IPS-NIHi11 (cell line): ENCODE measurements around the gene UGGT2.
"Not testable (repeated sequence)": the region's sequence is repeated elsewhere in the genome, so short reads cannot be mapped to it uniquely, and the experiment has no call there.

ENCODE experiments used
- DNase-seq: peaks from one replicate; pipeline ENCODE4 v3.0.0; 2012; ENCODE audit warnings: mixed read lengths, low spot score

The UGGT2 gene

DNA sequence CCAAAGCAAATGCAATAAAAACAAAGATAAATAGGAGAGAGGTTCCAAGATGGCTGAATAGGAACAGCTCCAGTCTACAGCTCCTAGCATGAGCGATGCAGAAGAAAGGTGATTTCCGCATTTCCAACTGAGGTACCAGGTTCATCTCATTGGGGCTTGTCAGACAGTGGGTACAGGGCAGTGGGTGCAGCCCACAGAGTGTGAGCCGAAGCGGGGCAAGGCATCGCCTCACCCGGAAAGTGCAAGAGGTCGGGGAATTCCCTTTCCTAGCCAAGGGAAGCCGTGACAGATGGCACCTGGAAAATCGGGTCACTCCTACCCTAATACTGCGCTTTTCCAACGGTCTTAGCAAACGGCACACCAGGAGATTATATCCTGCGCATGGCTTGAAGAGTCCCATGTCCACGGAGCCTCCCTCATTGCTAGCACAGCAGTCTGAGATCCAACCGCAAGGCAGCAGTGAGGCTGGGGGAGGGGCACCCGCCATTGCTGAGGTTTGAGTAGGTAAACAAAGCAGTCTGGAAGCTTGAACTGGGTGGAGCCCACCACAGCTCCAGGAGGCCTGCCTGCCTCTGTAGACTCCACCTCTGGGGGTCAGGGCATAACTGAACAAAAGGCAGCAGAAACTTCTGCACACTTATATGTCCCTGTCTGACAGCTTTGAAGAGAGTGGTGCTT lies 6.6 kb downstream of the UGGT2 start:
- DNase-seq = not testable (repeated sequence)

DNA sequence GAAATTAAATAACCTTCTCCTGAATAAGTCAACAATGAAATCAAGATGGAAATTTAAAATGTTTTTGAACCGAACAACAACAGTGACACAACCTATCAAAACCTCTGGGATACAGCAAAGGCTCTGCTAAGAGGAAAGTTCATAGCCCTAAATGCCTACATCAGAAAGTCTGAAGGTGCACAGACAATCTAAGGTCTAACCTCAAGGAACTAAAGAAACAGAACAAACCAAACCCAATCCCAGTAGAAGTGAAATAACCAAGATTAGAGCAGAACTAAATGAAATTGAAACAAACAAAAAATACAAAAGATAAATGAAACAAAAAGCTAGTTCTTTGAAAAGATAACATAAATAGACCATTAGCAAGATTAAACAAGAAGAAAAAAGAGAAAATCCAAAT lies 9.0 kb downstream of the UGGT2 start:
- no peak for DNase-seq

DNA sequence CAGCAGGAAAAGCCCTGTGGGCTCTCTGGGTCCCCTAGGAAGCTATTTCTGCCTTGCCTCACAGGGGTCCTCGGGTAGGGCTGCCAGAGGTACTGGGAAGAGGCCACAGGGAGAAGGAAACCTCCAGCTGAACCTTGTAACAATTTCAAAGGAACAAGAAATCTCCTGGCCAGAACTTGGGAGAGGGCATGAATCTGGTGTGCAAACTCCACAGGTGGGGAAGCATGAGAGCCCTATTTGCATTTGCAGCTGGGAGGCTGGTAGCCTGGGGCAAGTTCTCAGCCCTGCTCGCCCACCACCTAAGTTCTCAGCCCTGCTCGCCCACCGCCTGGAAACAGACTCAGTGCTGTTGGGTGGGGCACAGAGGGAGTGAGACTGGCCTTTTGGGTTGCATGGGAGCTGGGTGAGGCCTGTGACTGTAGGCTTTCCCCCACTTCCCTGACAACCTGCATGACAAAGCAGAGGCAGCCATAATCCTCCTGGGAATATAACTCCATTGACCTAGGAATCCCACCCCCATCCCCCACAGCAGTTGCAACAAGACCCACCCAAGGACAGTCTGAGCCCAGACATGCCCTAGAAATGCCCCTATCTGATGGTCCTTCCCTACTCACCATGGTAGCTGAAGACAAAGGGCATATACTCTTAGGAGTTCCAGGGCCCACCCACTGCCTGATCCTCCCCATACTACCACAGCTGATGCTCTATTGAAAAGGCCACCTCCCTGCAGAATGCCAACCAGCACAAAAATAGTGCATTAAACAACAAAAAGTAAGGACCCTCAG lies 11.7 kb downstream of the UGGT2 start:
- DNase-seq = no peak

DNA sequence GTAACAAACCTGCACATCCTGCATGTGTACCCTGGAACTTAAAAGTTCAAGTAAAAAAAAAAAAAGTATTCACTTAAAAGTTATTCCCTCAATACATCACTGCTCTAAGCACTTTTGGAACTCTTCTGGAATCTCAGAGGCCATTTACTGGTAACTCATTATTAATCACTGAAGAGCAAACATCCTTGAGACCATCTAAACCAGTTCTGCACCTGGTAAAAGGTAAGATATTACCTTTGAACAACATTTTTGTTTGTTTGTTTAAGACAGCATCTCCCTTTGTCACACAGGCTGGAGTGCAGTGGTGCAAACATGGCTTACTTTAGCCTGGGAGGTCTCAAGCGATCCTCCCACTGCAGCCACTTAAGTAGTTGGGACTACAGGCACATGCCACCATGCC lies 16.7 kb downstream of the UGGT2 start:
- no peak for DNase-seq

DNA sequence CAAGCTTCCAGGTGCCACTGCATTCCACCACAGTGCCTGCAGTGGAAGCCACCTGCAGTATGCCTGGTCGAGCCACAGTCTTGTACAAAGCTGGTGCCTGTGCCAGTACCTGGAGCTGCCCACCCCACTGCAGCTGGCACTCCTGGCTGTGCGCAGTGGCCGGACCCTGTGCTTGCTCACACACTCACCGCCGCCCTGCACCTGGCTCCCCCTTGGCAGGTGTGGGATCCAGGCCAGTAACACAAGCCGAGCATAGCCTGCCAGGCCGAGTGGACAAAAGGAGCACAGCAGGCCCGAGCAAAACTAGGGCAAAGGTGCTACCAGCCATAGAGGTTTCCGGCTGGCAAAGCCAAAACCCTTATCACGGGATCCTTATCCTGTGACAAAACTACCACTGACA lies 18.5 kb downstream of the UGGT2 start:
- DNase-seq = no peak

DNA sequence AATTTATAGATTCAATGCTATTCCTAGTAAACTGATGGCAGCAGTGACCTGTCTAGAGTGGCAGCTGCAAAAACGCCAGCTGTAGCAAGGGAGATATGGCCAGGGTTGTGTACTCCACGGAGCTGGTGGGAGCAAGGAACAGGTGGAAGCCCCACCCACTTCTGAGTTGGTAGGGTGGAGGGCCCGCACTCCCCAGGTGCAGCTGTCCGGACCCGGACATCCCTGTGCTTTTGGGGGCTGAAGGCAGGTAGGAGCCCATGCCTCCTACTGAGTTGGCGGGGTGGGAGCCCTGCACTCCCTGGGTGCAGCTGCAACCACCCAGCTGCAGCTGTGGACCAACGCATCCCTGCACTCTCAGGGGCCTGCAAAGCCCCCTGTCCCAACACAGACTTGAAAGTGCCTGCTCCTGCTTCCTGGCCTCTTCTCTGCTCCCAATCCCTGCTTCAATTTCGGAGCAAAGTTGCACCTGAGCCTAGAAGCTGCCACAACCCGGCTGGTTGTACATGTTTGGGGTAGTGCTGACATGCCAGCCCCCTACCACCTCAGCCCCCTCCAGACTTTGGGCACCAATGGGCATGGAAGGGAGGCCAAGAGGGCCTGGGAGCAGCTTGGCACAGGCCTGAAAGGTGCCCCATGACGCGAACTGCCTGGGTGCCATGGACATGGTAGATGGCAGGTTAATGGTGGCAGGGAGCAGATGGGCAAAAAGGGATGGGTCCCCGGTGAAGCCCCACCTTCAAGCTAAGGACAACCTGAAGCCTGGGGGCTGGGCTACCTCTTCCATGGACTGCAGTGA lies 19.8 kb downstream of the UGGT2 start:
- DNase-seq = no peak

DNA sequence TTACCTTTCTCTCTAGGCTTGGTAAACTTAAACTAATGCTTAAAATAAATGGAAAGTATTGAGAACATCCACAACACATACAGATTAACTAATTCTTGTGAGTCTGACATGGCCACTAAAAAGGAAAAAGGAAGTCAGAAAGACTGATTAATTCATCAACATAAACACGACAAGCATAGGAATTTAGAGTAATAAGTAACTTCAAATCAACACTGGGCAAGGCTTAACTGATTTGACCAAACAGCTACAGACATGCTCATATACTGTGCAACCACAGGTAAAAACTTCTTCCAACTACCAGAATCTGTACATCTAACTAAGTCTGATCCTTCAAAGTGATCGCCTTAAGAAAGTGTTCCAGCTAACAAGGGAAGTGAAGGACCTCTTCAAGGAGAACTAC lies 20.5 kb downstream of the UGGT2 start:
- no peak for DNase-seq

DNA sequence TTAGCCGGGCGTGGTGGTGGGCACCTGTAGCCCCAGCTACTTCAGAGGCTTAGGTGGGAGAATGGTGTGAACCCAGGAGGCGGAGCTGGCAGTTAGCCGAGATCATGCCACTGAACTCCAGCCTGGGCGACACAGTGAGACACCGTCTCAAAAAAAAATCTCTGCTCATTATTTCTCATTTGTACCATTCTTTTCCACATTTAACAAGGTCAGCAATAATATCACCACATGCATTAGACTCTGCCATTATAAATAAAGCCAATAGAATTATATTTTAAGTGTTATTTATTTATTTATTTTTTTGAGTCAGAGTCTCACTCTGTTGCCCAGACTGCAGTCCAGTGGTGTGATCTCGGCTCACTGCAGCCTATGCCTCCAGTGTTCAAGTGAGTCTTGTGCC lies 24.2 kb downstream of the UGGT2 start:
- no peak for DNase-seq

DNA sequence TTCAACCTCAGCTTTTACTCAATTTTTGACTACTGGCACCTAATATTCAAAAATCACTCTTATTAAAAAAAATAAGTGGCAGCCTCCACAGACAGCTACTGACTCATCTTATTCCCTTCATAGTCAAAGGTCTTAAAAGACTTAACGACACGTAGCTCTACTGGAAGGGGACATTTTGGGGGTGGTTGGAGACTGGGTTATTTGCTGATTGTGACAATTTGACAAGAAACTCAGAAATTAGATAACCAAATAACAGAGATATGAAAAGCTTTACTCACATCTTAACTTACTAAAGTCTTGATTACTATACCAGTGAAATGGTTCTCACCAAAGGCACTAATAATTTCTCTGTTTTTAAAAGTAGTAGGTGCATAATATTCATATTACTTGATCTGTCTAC lies 25.7 kb downstream of the UGGT2 start:
- DNase-seq = no peak

DNA sequence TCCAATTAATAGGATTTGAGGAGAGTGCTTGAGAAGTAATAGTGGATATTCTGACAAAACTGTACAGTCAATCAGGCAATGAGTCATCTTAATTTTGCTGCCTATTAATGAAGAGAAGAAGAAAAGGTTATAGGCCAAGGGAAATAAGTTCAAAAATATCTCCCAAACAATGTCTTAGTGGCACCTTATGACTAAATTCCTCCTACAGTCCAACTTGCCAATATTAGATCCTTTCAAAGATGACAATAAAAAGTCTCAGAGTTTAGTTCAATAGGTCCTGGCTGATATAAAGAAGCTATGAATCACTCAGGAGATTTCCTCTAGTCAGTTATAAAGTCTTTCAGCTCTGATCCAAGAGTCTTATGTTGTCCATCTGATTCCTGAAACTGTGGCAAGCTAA lies 27.9 kb downstream of the UGGT2 start:
- no peak for DNase-seq

DNA sequence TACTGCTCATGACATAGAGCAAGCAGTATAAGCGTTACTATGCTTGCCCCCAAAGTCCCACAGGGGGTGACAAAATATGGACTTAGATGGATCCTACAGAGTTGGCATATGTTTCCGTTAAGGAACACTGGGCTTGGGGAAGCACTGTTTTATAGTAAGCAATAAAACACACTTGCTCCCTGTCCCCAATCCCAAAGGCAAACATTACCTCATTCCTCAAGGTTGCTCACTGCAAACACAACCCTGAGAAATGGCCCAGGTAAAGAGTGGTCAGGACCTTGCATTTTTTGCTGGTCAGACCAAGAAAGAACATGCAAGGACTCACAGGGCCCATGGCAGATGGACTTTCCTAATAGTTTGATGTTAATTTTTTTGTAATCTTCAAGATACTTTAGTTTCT lies 32.3 kb downstream of the UGGT2 start:
- no peak for DNase-seq

DNA sequence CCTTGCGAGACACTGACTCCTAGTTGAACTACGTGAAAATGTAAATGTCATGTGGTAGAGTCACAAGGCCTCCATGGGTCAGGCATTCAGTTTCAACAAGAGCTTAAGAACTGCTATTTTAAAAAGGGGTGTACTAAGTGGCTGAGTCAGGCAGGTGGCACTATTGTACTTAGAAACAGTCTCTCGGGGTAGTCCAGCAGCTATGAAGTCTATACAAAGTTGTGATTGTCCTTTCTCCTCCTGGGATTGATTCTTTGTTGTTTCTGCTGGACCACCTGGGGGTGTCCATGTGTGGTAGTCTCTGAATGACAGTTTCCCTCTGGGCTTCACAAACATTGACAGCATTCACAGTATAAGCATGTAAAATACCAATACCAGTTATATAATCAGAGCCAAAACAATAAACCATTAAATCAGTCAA lies 33.0 kb downstream of the UGGT2 start:
- peak; percentile 51 for DNase-seq

DNA sequence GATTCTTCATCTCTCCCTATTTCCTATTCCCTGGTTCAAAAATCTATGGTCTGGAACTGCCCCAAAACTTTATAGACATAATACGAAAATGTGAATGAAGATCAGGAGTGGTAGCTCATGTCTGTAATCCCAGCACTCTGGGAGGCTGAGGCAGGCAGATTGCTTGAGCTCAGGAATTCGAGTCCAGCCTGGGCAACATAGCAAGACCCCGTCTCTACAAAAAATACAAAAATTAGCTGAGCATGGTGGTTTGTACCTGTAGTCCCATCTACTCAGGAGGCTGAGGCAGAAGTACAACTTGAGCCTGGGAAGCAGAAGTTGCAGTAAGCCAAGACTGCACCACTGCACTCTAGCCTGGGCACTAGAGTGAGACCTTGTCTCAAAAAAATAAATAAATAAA lies 35.1 kb downstream of the UGGT2 start:
- no peak for DNase-seq

DNA sequence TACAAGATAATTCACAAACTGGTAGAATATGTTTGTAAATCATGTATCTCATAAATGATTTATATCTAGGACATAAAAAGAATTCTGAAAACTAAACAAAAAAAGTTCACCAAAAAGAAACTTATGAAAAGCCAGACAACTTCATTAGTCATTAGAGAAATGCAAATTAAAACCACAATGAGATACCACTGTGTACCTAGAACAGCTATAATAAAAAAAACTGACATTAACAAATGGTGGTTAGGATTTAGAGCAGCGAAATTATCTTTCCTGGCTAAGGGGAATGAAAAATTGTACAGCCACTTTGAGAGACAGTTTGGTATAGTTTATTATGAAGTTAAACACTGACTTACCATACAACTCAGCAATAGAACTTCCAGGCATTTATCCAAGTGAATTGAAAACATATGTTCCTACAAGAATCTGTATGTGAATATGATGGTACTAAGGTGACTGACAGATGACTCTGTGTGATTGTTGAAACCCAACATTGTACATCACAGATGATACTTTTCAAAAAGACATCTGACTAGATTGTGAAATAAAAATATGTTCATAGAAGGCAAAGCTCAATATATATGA lies 41.8 kb downstream of the UGGT2 start:
- DNase-seq = no peak

DNA sequence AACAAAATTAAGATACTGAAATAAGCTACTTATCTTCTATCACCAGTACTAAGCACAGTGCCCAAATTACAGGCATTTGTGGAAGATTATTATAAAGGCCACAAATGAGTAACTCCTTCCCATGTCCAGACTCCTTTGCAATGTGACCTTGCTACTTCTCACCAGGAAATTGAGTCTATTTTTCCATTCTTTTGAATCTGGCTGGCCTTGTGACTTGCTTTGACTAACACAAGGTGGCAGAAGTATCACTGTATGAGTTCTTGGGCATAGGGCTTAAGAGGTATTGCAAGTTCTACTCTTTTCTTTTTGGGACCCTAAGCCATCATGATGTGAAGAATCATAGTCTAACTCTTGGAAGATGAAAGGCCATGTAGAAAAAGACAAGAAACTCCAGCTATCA lies 49.9 kb downstream of the UGGT2 start:
- no peak for DNase-seq

DNA sequence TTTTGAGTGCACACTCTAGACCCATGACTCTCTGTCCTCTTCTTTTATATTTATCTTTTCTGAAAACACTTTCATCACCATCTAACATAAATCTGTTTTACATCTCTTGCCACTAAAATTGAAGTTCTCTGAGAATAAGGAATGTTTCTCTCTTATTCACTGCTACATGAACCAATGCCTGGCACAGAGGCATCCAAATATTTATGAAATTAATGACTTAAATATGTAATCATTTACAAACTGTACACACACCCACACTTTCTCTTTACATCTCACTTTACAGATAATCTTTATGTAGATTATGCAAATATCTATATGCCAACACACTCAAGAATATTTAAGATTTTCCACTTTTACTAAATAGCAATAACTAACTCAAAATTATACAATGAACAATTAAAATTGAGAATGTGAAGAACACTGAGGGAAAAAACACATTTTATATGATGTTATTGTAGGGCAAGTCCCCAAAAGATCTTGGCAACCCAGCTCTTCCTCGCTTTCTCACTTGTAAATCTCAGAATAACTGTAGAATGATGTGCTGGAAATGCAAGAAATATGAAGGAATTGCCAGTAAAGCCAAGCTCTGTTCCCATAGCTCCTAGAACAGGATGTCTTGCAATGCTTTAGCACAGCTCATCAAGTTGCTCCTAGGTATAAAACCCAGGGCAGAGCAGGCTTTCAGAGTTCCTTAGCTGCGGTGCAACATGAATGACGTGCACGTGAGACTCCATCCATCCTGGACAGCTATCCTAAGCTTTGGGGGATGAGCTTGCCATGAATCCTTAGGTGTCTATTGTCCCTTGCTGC lies 50.7 kb downstream of the UGGT2 start:
- no peak for DNase-seq

DNA sequence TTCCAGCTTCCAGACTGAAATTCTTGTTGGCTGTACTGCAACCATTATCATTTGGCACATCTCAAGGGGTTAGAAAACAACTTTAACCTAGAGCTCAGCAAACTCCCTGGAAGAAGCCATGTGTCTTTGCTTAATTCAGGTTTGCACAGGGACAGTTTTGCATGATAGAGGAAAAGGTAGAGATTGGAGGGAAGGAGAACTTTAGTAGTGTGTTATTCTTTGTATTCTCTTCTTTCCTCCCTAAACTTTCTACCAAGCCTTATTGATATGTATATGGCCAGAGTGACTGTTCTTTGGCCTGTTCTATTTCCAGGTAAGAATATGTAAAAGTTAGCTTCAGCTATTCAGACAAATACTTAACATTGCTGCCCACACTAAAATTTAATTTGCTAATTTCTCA lies 53.1 kb downstream of the UGGT2 start:
- no peak for DNase-seq

DNA sequence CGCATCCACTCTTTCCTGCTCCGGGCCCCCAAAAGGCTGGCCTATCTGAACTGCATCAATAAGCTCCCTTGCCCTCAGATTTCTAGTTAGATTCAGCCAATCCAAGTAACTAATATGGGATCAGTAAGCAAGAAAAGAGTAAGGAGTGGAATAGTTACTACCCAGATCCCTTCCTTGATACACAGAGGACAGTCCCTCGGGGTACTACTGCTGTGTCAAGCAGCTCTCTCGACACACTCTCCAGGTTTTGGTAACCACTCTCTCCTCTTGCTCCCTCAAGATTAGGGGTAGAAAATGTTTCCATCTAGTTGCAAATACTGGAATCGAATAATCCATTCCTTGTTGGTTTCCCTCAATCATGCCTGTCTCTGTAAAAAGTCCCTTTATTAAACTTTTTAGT lies 65.4 kb downstream of the UGGT2 start:
- DNase-seq = no peak

DNA sequence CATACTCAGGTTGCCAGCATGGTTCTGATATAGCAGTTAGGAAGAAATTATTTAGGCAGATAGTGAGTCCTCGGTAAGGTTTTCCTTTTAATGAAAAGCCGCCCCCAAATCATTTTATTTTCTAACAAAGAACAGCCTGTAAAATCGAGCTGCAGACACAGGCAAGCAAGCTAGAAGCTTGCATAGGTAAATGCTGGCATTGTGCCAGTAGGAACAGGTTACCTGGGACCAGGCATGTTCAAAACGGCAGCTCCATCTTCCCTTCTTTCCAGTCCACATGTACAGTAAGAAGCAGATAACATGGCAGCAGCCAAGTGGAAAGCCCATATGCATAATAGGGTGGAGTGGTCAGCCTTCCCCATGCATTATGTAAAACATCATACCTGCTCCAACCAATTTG lies 71.1 kb downstream of the UGGT2 start:
- DNase-seq = no peak

DNA sequence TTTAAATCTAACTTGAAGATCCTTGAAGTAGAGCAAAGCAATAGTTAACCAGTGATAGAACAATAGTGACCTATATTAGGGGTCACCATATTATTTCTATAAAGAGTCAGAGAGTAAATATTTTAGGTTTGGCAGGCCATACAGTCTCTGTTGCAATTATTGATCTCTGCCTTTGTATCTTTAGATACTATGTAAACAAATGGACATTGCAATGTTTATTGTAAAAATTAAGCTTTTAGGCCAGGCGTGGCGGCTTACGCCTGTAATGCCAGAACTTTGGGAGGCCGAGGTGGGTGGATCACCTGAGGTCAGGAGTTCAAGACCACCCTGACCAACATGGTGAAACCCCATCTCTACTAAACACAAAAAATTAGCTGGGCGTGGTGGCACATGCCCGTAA lies 80.5 kb downstream of the UGGT2 start:
- DNase-seq = not testable (repeated sequence)

DNA sequence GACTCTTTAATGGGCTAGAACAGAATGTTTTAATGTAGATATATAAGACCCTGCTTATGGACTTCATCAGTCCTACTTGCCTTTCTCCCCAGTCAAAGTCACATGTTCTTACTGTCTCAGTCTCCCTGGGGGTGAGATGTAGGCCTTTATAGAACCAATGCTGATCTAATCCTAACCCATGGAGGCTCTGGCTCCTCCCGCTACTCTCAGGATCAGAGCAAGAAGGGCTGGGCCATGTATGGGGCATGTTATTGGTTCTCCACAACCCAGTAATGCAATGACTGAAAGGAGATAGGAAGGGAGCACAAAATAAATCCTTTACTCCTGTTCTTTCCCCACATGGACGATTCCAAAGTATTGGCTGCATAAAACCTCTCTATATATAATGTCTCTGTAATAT lies 82.3 kb downstream of the UGGT2 start:
- DNase-seq = no peak

DNA sequence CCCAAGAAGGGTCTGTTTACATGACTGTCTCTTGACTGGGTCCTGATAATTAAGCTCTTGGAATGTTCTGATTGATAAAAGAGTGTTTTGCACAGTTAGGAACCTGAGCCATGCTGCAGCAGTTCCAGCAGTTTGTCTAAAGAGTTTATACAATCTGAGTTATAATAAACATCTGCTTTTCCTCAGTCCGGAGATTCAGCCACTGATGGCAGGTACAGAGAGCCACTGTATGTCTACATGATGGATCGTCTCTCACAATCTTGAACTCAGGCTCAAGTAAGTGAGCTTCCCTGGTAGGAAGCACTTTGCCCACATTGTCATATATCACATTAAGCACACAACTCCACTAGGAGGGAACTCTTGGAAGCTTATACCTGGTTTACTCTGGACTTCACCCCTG lies 84.3 kb downstream of the UGGT2 start:
- no peak for DNase-seq
